Peyer's patch (tissue), 4 donors: ENCODE data around the gene ADRM1.

Experiments
- CTCF ChIP-seq, 6 experiments: fragments of 450-650 bp in 4 of 6; fragments of 200-600 bp in 2 of 6; sonication (generic) in 1 of 6; IDR thresholded peaks; one replicate each; pipeline ENCODE4 v1.5.1; 2017 to 2019; ENCODE audit warnings: antibody characterized with exemption in 6 of 6, mild to moderate bottlenecking in 3 of 6, moderate library complexity in 1 of 6
- POLR2A ChIP-seq, 2 donors: fragments of 450-650 bp; IDR thresholded peaks; one replicate each; pipeline ENCODE4 v1.5.1; 2017; ENCODE audit warnings: antibody characterized with exemption in 2 of 2, mild to moderate bottlenecking in 2 of 2, moderate library complexity in 2 of 2

GRCh38 chr20:62289898-62290297, 12.9 kb upstream of the ADRM1 start:
- TF ChIP-seq CTCF (IDR thresholded peaks at IDR 0.05) (no peak), POLR2A (IDR thresholded peaks at IDR 0.05) (no peak)
